NB4 (cell line): ENCODE measurements around the gene ADAM29.

Source experiments
- MYC ChIP-seq: IDR thresholded peaks from 2 replicates; pipeline ENCODE4 v1.6.1; 2011; ENCODE audit warnings: low read depth, low read length
- POLR2A ChIP-seq: IDR thresholded peaks from 2 replicates; pipeline ENCODE4 v1.6.1; 2011; ENCODE audit warnings: mild to moderate bottlenecking; ENCODE audit not compliant: insufficient read length; ENCODE audit errors: extremely low read depth
- TF ChIP-seq, protein P1 (sequence below): IDR thresholded peaks from one replicate; pipeline ENCODE4 v1.5.1; 2012; ENCODE audit warnings: low read depth, low read length
- TF ChIP-seq, protein P2 (sequence below): IDR thresholded peaks from 2 replicates; pipeline ENCODE4 v1.6.1; 2011; ENCODE audit warnings: low read depth, low read length

DNA sequence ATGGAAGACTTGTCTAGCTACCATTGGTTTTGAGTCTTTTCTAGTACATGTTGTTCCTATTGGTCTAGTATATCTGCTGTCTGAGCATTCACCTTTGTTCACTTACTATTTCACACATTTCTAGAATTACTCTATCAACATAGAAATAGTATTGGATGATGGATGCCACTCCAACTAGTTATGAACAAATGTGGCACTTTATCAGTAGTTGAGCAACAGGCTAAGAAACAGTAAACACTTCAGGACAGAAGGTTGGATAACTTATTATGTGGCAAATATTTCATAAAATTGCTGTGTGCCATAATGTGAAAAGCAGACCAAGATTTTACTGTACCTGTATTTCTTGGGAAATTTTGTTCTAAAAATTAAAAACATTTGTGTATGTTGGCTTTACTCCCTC, 46.8 kb upstream of the ADAM29 start:
- TF ChIP-seq, protein P1, sequence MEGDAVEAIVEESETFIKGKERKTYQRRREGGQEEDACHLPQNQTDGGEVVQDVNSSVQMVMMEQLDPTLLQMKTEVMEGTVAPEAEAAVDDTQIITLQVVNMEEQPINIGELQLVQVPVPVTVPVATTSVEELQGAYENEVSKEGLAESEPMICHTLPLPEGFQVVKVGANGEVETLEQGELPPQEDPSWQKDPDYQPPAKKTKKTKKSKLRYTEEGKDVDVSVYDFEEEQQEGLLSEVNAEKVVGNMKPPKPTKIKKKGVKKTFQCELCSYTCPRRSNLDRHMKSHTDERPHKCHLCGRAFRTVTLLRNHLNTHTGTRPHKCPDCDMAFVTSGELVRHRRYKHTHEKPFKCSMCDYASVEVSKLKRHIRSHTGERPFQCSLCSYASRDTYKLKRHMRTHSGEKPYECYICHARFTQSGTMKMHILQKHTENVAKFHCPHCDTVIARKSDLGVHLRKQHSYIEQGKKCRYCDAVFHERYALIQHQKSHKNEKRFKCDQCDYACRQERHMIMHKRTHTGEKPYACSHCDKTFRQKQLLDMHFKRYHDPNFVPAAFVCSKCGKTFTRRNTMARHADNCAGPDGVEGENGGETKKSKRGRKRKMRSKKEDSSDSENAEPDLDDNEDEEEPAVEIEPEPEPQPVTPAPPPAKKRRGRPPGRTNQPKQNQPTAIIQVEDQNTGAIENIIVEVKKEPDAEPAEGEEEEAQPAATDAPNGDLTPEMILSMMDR: no peak
- TF ChIP-seq MYC (no peak), POLR2A (no peak)
- TF ChIP-seq, protein P2, sequence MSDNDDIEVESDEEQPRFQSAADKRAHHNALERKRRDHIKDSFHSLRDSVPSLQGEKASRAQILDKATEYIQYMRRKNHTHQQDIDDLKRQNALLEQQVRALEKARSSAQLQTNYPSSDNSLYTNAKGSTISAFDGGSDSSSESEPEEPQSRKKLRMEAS: no peak
